OCI-LY7 (cell line): ENCODE data around the gene SFTPA2. TPM values are rescaled to one million over a fixed set of nuclear protein-coding genes. Genes with fewer than 3 reads are reported as not detected.

Experiments used
- BruUV-seq: library from RNA; stranded (reverse); fragments of 400-500 nt; replicated peaks from 2 replicates; lab custom pipeline; 2021; lab: Mats Ljungman, UMichigan
- CTCF ChIA-PET: fragments of 300-600 bp; sonication (Branson Sonifier 250); formaldehyde crosslinking; loops from one replicate; lab custom pipeline; 2022; ENCODE audit warnings: antibody characterized with exemption; ENCODE audit not compliant: unreplicated experiment; lab: Charles Lee
- POLR2A ChIA-PET: fragments of 300-600 bp; sonication (Branson Sonifier 250); formaldehyde crosslinking; loops from one replicate; lab custom pipeline; 2022; ENCODE audit warnings: antibody characterized with exemption; lab: Charles Lee
- DNase-seq: peaks from one replicate; pipeline ENCODE4 v3.0.0-alpha.2; 2015; ENCODE audit warnings: low spot score
- H2AFZ ChIP-seq: fragments of 200-600 bp; sonication (generic), shearing (Covaris generic); 2 replicates; pipeline ENCODE4 v1.6.1; 2014; ENCODE audit warnings: mild to moderate bottlenecking, antibody characterized with exemption, low read length, moderate library complexity
- H3K27ac ChIP-seq: fragments of 200-600 bp; sonication (generic); 2 replicates; pipeline ENCODE4 v1.5.1; 2014; ENCODE audit warnings: mixed run types, low read depth, mild to moderate bottlenecking, moderate library complexity, low read length, inconsistent platforms; ENCODE audit not compliant: poor library complexity, severe bottlenecking
- H3K36me3 ChIP-seq: fragments of 200-600 bp; sonication (generic); 2 replicates; pipeline ENCODE4 v1.6.1; 2014; ENCODE audit warnings: mild to moderate bottlenecking, antibody characterized with exemption, low read length, moderate library complexity, mixed read lengths; ENCODE audit not compliant: insufficient read depth
- H3K4me1 ChIP-seq: fragments of 200-600 bp; sonication (generic); 2 replicates; pipeline ENCODE4 v1.5.1; 2014; ENCODE audit warnings: mild to moderate bottlenecking, low read length; ENCODE audit not compliant: insufficient read depth, poor library complexity, severe bottlenecking
- H3K4me2 ChIP-seq: fragments of 200-600 bp; sonication (generic); 2 replicates; pipeline ENCODE4 v1.6.1; 2014; ENCODE audit warnings: mild to moderate bottlenecking, low read length
- H3K4me3 ChIP-seq: fragments of 200-600 bp; sonication (generic); 2 replicates; pipeline ENCODE4 v1.5.1; 2014; ENCODE audit warnings: mild to moderate bottlenecking, low read depth, low read length; ENCODE audit not compliant: poor library complexity, severe bottlenecking
- H3K79me2 ChIP-seq: fragments of 200-600 bp; sonication (generic); 2 replicates; pipeline ENCODE4 v1.6.1; 2016; ENCODE audit warnings: low read depth, mild to moderate bottlenecking, low read length, moderate library complexity, mixed read lengths; ENCODE audit not compliant: insufficient read depth
- H3K9me2 ChIP-seq: fragments of 200-600 bp; sonication (generic); 2 replicates; pipeline ENCODE4 v1.6.1; 2016; ENCODE audit warnings: mild to moderate bottlenecking, low read length, mixed read lengths; ENCODE audit not compliant: insufficient read depth
- H3K9me3 ChIP-seq: fragments of 200-600 bp; sonication (generic); 2 replicates; pipeline ENCODE4 v1.6.1; 2014; ENCODE audit warnings: mild to moderate bottlenecking, mixed run types, low read length, mixed read lengths
- H4K20me1 ChIP-seq: fragments of 200-600 bp; sonication (generic); 2 replicates; pipeline ENCODE4 v1.6.1; 2014; ENCODE audit warnings: mild to moderate bottlenecking, antibody characterized with exemption, low read length, moderate library complexity, mixed read lengths; ENCODE audit not compliant: insufficient read depth
- EZH2phosphoT487 ChIP-seq: fragments of 200-600 bp; sonication (generic); IDR thresholded peaks from 2 replicates; pipeline ENCODE4 v1.6.1; 2018; ENCODE audit warnings: low read depth, borderline replicate concordance, mild to moderate bottlenecking, mixed run types, antibody characterized with exemption, low read length, moderate library complexity, mixed read lengths
- intact Hi-C: fragments of 100-400 bp; cut with micrococcal nuclease; formaldehyde crosslinking; loops from one replicate; pipeline ENCODE4 v1.10.0; 2022; ENCODE audit not compliant: unreplicated experiment
- total RNA-seq, 2 experiments: library from RNA; depleted of rRNA in 1 of 2; stranded (reverse); fragments of >200 nt in 1 of 2; shearing (Covaris generic) in 1 of 2; gene quantifications; 2 replicates each; pipeline ENCODE4 v1.2.3, GENCODE V29; 2014 to 2022
- TF ChIP-seq, protein P1 (sequence below): fragments of 200-600 bp; sonication (generic); conservative IDR thresholded peaks from 2 replicates; pipeline ENCODE4 v1.5.1; 2014; ENCODE audit warnings: mild to moderate bottlenecking, antibody characterized with exemption, low read length, moderate library complexity, mixed read lengths

Gene SFTPA2
- total RNA-seq, 2 experiments from 2014 or later: not detected

DNA sequence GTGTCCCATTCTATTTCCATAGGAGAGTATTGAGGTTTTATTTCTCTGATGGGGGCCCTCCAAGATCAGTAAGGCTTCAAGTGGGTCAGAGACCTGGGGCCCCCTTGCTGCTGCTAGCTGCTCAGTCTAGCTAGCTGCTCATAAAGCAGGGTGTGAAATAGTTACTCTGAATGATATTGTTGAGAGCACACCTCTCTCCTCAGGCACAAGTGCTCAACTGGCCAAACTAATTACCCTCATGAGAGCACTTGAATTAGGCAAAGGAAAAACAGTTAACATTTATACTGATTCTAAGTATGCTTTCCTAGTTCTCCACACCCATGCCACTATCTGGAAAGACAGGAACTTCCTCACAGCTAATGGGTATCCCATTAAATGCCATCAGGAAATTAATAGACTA is 45.1 kb upstream of the SFTPA2 start:
- POLR2A ChIA-PET: no interaction called here
- CTCF ChIA-PET: no interaction called here
- no peak for DNase-seq
- Histone ChIP-seq H3K36me3 (peaks cover 12% of the 10 kb centered on the region; the same call in 1 of the 2 replicates), H3K4me2 (no peak overlapping the region), H3K4me3 (no peak overlapping the region), H3K27ac (no peak overlapping the region), H2AFZ (no peak overlapping the region), H4K20me1 (no peaks in the 10 kb centered on the region), H3K9me3 (peaks cover 20% of the 10 kb centered on the region; the same call in 1 of the 2 replicates), H3K4me1 (peaks cover 58% of the 10 kb centered on the region), H3K9me2 (no peaks in the 10 kb centered on the region), H3K79me2 (no peaks in the 10 kb centered on the region)
- BruUV-seq: no TSS peak
- TF ChIP-seq, protein P1, sequence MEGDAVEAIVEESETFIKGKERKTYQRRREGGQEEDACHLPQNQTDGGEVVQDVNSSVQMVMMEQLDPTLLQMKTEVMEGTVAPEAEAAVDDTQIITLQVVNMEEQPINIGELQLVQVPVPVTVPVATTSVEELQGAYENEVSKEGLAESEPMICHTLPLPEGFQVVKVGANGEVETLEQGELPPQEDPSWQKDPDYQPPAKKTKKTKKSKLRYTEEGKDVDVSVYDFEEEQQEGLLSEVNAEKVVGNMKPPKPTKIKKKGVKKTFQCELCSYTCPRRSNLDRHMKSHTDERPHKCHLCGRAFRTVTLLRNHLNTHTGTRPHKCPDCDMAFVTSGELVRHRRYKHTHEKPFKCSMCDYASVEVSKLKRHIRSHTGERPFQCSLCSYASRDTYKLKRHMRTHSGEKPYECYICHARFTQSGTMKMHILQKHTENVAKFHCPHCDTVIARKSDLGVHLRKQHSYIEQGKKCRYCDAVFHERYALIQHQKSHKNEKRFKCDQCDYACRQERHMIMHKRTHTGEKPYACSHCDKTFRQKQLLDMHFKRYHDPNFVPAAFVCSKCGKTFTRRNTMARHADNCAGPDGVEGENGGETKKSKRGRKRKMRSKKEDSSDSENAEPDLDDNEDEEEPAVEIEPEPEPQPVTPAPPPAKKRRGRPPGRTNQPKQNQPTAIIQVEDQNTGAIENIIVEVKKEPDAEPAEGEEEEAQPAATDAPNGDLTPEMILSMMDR: no peak
- no peak for TF ChIP-seq EZH2phosphoT487
- intact Hi-C loops: no loop called here

DNA sequence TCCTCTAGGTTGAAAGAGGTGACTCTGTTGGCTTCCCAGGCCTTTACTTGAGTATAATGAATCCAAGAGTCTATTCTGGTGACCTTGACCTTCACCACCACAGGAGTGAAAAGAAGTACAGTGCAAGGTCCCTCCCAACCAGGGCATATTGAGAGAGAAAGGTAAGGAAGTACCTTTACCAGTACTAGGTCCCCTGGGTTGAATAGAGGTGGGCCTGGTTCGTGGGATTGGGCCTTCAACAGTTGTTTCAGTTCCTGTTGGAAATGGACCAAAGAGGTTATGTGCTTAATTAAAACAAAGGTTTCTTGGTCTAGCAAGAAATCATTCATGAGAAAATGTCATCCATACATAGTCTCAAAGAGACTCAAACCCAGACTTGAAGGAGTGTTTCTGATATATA is 44.1 kb upstream of the SFTPA2 start:
- DNase-seq: no peak
- peaks cover 58% of the 10 kb centered on the region for H3K4me1 ChIP-seq

DNA sequence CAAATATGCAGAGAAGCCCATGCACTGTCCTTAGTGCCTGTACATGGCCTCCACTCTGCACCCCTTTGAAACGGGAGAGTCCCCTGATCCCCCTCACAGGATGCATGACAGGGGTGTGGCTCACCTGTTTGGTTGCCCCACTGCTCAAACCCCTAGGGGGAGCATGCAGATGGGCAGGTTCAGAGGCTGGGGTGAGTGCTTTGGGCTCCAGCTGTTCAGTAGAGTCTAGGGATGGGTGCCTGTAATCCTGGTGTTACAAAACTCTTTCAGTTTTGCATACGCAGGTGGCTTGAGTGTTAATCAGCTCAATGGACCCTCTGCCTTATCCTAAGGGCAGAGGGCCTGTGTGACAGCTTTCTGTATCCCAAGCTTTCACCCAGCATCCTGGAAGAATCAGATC is 42.7 kb upstream of the SFTPA2 start:
- Histone ChIP-seq H3K4me2 (peak overlapping the region; percentile 67), H4K20me1 (no peaks in the 10 kb centered on the region), H3K9me3 (peaks cover 42% of the 10 kb centered on the region; the same call in 1 of the 2 replicates), H3K27ac (peak overlapping the region; percentile 87), H3K9me2 (no peaks in the 10 kb centered on the region), H3K4me3 (peak overlapping the region; percentile 21), H3K4me1 (peaks cover 58% of the 10 kb centered on the region), H2AFZ (0 out of 2 replicates have a peak overlapping the region, but pooled peaks have one; percentile 7), H3K36me3 (peaks cover 12% of the 10 kb centered on the region; the same call in 1 of the 2 replicates), H3K79me2 (no peaks in the 10 kb centered on the region)
- DNase-seq: peak; percentile 85
- BruUV-seq: no TSS peak
- no peak for TF ChIP-seq EZH2phosphoT487
- TF ChIP-seq, protein P1: peak; percentile 48; the same call in 1 of the 2 replicates
- POLR2A ChIA-PET: no interaction called here
- intact Hi-C loops: loop anchor here (5.0 kb wide), 1 partner anchor 1301 kb away; no protein-coding TSS in a partner anchor
- CTCF ChIA-PET: no interaction called here

More for the DNA sequence above, 44.1 kb upstream of the SFTPA2 start:
- Histone ChIP-seq H2AFZ (no peak overlapping the region), H3K79me2 (no peaks in the 10 kb centered on the region), H3K27ac (peak overlapping the region; percentile 87), H3K9me2 (no peaks in the 10 kb centered on the region), H3K4me3 (no peak overlapping the region), H3K4me2 (peak overlapping the region; percentile 12; the same call in 1 of the 2 replicates), H4K20me1 (no peaks in the 10 kb centered on the region), H3K36me3 (peaks cover 12% of the 10 kb centered on the region; the same call in 1 of the 2 replicates), H3K9me3 (peaks cover 29% of the 10 kb centered on the region; the same call in 1 of the 2 replicates)
- intact Hi-C loops: loop anchor here (5.0 kb wide), 1 partner anchor 1302 kb away; no protein-coding TSS in a partner anchor
- POLR2A ChIA-PET: no interaction called here
- no TSS peak for BruUV-seq
- CTCF ChIA-PET: no interaction called here
- TF ChIP-seq, protein P1: no peak
